ENCODE data around the gene HOXB5.

- TF ChIP-seq CTCF (IDR thresholded peaks at IDR 0.05) (no peak), POLR2A (IDR thresholded peaks at IDR 0.05) (no peak), EP300 (IDR thresholded peaks at IDR 0.05) (no peak), POLR2AphosphoS5 (IDR thresholded peaks at IDR 0.05) (no peak)
Measured at GRCh38 chr17:48564188-48565021, 29.2 kb downstream of the HOXB5 start.

Measured in stomach (tissue), 4 donors.